Measurements from ENCODE around the gene POU2F1.

DNA sequence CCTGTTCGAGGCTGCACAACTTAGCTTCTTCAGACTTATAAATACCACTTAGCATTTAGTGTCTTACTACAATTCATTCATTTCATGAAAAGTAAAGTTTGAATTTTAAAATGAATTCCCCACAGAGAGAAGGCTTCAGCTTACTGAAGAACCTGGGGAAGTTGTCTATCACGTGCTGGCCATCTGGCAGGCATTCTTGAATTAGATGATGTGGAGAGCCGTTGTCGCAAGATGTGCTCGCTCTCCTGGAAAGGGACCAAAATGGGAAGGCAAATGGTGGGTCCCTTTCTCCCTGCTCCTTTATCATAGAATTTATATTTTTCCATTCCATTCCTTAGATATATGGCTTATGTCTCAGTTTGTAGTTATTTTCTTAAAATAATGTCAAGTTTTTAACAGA is 207.2 kb downstream of the POU2F1 start:
- TF ChIP-seq, protein P1, sequence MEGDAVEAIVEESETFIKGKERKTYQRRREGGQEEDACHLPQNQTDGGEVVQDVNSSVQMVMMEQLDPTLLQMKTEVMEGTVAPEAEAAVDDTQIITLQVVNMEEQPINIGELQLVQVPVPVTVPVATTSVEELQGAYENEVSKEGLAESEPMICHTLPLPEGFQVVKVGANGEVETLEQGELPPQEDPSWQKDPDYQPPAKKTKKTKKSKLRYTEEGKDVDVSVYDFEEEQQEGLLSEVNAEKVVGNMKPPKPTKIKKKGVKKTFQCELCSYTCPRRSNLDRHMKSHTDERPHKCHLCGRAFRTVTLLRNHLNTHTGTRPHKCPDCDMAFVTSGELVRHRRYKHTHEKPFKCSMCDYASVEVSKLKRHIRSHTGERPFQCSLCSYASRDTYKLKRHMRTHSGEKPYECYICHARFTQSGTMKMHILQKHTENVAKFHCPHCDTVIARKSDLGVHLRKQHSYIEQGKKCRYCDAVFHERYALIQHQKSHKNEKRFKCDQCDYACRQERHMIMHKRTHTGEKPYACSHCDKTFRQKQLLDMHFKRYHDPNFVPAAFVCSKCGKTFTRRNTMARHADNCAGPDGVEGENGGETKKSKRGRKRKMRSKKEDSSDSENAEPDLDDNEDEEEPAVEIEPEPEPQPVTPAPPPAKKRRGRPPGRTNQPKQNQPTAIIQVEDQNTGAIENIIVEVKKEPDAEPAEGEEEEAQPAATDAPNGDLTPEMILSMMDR (optimal IDR thresholded peaks at IDR 0.05 in 1 of 3, IDR thresholded peaks at IDR 0.05 in 1 of 3, conservative IDR thresholded peaks at IDR 0.05 in 1 of 3; ENCODE audit: extremely low read depth in 1 of 3, insufficient read depth in 2 of 3, low read length in 3 of 3): no peak
- no peak for TF ChIP-seq EZH2 (IDR thresholded peaks at IDR 0.05; ENCODE audit: low read length)
